Measurements from ENCODE around the gene CFL1.

CFL1 gene

GRCh38 chr11:65869643-65870306 lies 11.8 kb upstream of the CFL1 start:
- no peak for DNase-seq

GRCh38 chr11:65868907-65869306 lies 10.9 kb upstream of the CFL1 start:
- no peak for DNase-seq

GRCh38 chr11:65868076-65868667 lies 10.2 kb upstream of the CFL1 start:
- DNase-seq = no peak

GRCh38 chr11:65867284-65868071 lies 9.5 kb upstream of the CFL1 start:
- DNase-seq = no peak

GRCh38 chr11:65866509-65867283 lies 8.7 kb upstream of the CFL1 start:
- no peak for DNase-seq

- no peak for DNase-seq
These were observed 7.7 kb upstream of the CFL1 start for GRCh38 chr11:65865550-65866172.

- DNase-seq = no peak
These were observed 6.9 kb upstream of the CFL1 start for GRCh38 chr11:65864706-65865471.

- no peak for DNase-seq
These were observed 6.1 kb upstream of the CFL1 start for GRCh38 chr11:65863889-65864705.

- no peak for DNase-seq
These were observed 5.2 kb upstream of the CFL1 start for GRCh38 chr11:65862941-65863888.

- DNase-seq = no peak
These were observed 4.3 kb upstream of the CFL1 start for GRCh38 chr11:65862191-65862735.

- no peak for DNase-seq
These were observed 3.7 kb upstream of the CFL1 start for GRCh38 chr11:65861533-65862183.

GRCh38 chr11:65861165-65861505 lies 3.2 kb upstream of the CFL1 start:
- no peak for DNase-seq

- DNase-seq = peak; percentile 64
These were observed 2.5 kb upstream of the CFL1 start, which contains the start of gene MUS81 for GRCh38 chr11:65860278-65861164. Gene MUS81, plus strand, starts transcription at chr11:65860433. Its CDS starts 321 bp downstream, at chr11:65860754.

- DNase-seq = no peak
These were observed 1.9 kb upstream of the CFL1 start for GRCh38 chr11:65859812-65860277.

- peak; percentile 70 for DNase-seq
These were observed 1.3 kb upstream of the CFL1 start for GRCh38 chr11:65859095-65859811.

- DNase-seq = no peak
These were observed 704 bp upstream of the CFL1 start for GRCh38 chr11:65858681-65859087.

GRCh38 chr11:65857500-65857852 lies 504 bp downstream of the CFL1 start:
- no peak for DNase-seq

Measured in cortex of kidney (tissue), 1 donor.